Stimulated activated CD4-positive, alpha-beta T cell treated with anti-CD3 and anti-CD28 coated beads, TNF-alpha, amount 100 ng/mL, for 48 hours (primary cell): Measurements from ENCODE around the gene FRMD3.
"Not testable (repeated sequence)": the region's sequence is repeated elsewhere in the genome, so short reads cannot be mapped to it uniquely, and the experiment has no call there.

Source experiments
- DNase-seq, 3 donors: peaks; one replicate each; pipeline ENCODE4 v3.0.0-alpha.2; 2020; ENCODE audit warnings: low read depth in 3 of 3

Gene FRMD3

GRCh38 chr9:83523684-83524083, 14.5 kb downstream of the FRMD3 start:
- DNase-seq = no peak

GRCh38 chr9:83521411-83521810, 16.8 kb downstream of the FRMD3 start:
- no peak for DNase-seq

GRCh38 chr9:83521011-83521410, 17.2 kb downstream of the FRMD3 start:
- no peak for DNase-seq

GRCh38 chr9:83520292-83520691, 17.9 kb downstream of the FRMD3 start:
- no peak for DNase-seq

GRCh38 chr9:83517980-83518379, 20.2 kb downstream of the FRMD3 start:
- DNase-seq = not testable (repeated sequence)

DNA sequence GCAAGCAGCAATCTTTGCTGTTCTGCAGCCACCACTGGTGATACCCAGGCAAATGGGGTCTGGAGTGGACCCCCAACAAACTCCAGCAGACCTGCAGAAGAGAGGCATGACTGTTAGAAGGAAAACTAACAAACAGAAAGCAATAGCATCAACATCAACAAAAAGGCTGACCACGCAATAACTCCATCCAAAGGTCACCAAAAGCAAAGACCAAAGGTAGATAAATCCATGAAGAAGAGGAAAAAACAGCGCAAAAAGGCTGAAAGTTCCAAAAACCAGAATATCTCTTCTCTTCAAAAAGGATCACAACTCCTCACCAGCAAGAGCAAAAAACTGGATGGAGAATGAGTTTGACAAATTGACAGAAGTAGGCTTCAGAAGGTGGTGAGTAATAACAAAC, 23.4 kb downstream of the FRMD3 start:
- no peak for DNase-seq

DNA sequence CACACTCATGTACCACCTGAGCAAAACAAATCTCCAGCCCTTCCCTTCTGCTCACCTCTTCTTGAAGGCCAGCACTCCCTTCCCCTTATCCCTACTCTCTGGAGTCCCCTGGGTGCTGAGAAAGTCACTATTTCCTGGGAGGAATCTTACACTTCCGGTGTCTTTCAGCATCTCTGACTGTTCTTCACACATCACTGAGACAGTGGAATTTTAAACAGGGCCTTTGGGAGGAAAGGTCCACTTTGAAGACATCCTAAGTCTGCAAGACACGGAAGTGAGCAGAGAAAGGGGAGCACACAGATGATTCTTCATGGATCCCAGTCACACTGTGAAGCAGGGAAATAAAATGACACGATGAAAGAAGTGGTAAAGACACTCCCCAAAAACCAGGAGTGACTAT, 25.6 kb downstream of the FRMD3 start:
- no peak for DNase-seq

DNA sequence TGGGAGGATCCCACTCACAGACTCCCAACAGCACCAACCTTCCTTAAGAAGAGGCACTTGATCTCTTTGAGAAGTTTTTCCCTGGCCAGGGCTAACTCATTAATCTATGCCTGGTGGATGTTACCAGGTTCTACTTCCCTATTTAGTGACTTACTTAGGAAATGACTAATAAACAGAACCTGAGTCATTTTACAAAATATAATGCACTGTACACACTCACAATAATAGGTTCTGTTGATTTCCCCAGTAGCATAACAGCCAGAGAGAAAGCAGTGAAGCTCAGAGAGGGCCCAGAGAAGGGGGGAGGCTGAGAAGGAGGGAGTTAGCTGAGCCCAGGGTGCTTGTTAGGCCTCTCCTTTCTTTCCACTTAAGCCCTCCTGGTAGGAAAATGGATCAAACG, 27.1 kb downstream of the FRMD3 start:
- no peak for DNase-seq

DNA sequence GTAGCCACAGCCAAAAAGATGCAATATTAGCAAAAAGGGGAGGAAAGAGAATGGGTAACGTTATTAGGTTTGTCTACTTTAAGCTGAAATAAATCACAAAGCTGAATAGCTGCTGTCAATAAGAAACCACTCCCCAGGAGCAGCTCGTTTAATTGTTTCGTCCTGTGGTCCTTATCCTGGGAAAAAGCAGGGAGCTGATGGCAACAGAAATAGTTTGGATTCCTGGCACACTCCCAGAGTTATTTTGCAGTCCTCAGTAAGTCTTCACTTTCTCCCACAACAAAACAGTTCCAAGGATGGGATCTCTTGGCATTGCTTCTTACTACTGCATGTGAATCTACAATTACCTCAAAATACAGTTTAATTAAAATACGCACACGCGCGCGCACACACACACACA, 28.8 kb downstream of the FRMD3 start:
- DNase-seq = no peak

- no peak for DNase-seq
These were observed 30.1 kb downstream of the FRMD3 start for GRCh38 chr9:83508067-83508466.

DNA sequence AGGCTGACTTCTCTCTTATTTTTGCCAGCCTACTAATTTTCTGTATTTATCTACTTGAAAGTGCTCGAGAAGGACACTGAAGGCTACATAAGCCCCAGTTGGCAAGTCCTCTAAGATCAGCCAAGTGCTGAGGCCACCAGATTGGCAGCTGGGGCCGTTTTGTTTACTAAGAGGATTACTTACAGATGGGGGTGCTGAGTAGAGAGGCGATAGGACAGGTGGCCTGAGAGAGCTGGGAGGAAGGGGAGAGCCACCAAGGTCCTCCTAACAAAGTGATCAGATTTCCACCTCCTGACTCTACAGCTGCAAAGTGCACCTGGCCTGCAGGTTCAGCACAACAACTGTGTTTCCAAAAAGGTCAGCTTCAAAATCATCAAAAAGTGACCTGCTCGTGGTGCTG, 32.9 kb downstream of the FRMD3 start:
- no peak for DNase-seq

DNA sequence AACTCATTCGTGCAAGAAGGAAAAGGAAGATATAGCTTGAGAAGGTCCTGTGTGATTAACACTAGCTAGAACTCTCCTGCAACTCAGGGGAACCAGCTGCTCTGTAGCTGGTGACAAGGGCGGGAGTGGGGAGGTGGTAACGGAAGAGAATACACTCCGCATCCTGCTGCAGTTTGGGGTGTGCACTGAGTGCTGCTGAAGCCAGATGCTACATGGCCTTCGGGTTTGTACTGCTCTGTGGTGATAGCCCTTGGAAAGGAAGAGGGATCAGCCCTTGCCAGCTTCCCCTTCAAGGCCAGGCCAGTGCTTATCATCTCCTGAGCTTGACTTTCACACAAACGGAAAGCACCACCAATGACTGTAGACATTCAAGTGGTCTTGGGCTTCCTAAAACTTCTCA, 34.3 kb downstream of the FRMD3 start:
- no peak for DNase-seq

DNA sequence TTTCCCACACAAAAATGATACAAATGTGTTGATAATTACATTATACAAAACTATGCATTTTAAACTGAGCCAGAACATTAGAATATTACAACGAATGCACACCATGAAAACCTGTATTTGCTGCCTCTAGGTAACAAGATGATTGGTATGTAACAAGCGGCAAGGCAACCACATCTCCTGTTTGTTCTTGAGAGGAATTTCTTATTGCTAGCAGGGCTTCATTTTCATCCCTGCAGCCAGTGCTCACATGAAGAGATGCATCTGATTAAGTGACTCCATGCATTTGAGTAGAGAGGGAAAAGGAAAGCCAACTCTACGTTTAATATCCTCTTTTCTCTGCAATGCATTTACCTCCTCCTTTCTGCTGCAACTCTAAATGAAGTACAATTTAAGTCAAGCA, 36.6 kb downstream of the FRMD3 start:
- no peak for DNase-seq

DNA sequence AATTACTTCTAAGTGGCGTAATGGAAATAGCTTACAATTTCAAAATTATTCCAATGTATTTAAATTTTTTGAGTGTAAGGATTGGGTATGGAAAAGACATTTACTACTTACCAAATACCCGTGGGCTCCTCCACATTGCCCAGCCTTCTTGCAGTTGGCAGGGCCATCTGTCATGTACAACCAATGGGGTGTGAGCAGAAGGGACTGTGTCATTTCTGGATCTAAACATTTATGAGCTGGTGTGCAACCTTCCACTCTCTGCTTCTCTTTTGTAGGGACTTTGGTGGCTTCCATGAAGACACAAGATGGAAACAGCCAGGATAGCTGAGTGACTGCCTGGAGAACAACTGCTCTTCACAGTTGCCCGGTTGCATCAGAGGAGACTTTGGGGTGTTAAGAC, 40.8 kb downstream of the FRMD3 start:
- no peak for DNase-seq

DNA sequence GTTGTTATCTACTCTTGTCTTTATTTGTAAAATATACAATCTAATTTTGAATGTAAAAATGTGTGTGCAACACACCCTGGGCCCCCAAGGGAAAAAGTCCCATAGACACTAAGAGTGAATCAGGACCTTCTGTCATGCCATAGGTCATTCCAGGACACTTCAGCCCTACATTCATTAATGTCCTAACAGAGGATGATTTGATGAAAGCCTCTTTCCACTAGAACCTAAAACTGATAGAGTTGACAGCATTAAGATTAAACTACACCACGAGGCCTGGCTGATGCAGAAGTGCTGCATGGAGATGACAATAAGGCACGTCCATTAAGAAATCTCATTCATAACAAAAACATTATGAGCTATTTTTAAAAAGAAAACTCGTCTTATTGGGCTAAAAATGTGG, 46.2 kb downstream of the FRMD3 start:
- no peak for DNase-seq

GRCh38 chr9:83491413-83491812, 46.8 kb downstream of the FRMD3 start:
- no peak for DNase-seq

- no peak for DNase-seq
These were observed 48.2 kb downstream of the FRMD3 start for GRCh38 chr9:83489961-83490360.

- DNase-seq = no peak
These were observed 53.2 kb downstream of the FRMD3 start for GRCh38 chr9:83484990-83485389.

- no peak for DNase-seq
These were observed 55.0 kb downstream of the FRMD3 start for GRCh38 chr9:83483223-83483622.

GRCh38 chr9:83479765-83480164, 58.4 kb downstream of the FRMD3 start:
- DNase-seq = no peak

DNA sequence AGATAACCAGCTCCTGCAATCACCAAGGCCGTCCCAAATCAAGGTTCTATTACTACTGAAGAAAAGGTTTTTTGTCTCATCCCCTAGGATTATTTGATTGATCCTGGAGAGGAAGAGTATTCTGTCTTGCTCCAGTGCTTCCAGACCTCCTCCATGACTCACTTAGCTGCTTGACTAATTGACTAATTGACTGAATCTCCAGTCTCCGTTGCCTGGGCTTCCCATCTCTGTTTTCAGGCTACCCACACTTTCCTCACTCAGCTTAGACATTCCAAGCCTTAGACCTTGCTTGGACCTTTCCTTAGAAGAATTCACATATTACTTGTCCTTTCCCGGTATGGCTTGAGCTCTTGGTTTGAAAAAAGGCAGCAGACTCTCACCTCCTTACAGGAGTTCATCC, 60.6 kb downstream of the FRMD3 start:
- no peak for DNase-seq

- no peak for DNase-seq
These were observed 61.1 kb downstream of the FRMD3 start for GRCh38 chr9:83477120-83477519.

- no peak for DNase-seq
These were observed 61.7 kb downstream of the FRMD3 start for GRCh38 chr9:83476513-83476912.

DNA sequence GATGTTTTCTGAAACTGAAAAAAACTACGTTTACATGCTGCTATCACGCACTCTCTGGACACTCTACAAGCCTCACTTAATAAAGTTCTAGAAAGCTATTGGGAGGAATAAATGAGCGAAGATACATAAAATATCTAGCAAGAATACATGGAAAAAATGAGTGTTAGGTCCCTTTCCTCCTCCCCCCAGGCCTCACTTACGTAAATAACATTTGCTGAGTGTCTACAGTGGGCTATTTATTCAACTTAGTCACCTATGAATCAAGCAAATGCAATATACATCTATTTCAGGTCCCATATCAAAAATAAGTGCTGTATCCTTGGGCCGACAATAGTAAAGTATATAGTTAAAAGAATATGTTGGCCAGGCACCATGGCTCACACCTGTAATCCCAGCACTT, 62.5 kb downstream of the FRMD3 start:
- DNase-seq = no peak

DNA sequence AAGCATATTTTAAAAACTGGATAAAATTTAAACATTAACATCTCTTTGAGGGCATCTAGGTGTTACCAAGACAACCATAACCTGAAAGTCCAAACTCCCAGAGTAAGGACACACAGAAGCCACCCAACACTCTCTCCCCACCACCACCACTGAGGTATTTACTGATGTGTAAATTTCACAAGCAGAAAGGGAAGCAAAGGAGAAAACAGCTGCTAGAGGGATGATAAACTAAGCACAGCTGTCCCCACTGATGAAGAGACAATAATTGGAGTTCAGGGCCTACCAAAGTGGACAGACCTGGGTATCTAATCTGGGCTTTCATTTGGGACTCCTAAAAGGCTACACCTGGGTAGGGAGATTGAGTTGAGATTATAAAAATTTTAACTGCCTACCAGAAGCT, 63.6 kb downstream of the FRMD3 start:
- DNase-seq = no peak
